ENCODE results near the gene SAA4. TPM values are rescaled to one million over a fixed set of nuclear protein-coding genes. Genes with fewer than 3 reads are reported as not detected.
"Not testable (repeated sequence)": the region's sequence is repeated elsewhere in the genome, so short reads cannot be mapped to it uniquely, and the experiment has no call there.

SAA4 gene
- total RNA-seq, 1 donor from 2014 or later = not detected

GRCh38 chr11:18253233-18253632 is 16.6 kb upstream of the SAA4 start:
- TF ChIP-seq CTCF (IDR thresholded peaks at IDR 0.05; ENCODE audit: insufficient read depth, low read length, poor library complexity, severe bottlenecking) = no peak
- Histone ChIP-seq H3K27me3 (ENCODE audit: control insufficient read depth, insufficient read depth, low read length) (no peaks in the 10 kb centered on the region), H3K4me3 (ENCODE audit: low read depth, low read length) (no peak overlapping the region), H3K36me3 (ENCODE audit: control insufficient read depth, insufficient read depth, low read length) (no peaks in the 10 kb centered on the region)
- DNase-seq (ENCODE audit: low read depth) = no peak

- no peaks in the 10 kb centered on the region for H3K27me3 ChIP-seq (ENCODE audit: control insufficient read depth, insufficient read depth, low read length)
- DNase-seq (ENCODE audit: low read depth) = peak; percentile 9
Observed at GRCh38 chr11:18248561-18248960, 12.0 kb upstream of the SAA4 start, which contains the start of gene SAA2. SAA2 (minus strand) TSS chr11:18248668; CDS start chr11:18248011, 657 bp downstream.

GRCh38 chr11:18247191-18247581 is 10.6 kb upstream of the SAA4 start:
- not testable (repeated sequence) for H3K27me3 ChIP-seq (ENCODE audit: control insufficient read depth, insufficient read depth, low read length); DNase-seq (ENCODE audit: low read depth); H3K36me3 ChIP-seq (ENCODE audit: control insufficient read depth, insufficient read depth, low read length); H3K4me3 ChIP-seq (ENCODE audit: low read depth, low read length)

More at GRCh38 chr11:18248561-18248960, 12.0 kb upstream of the SAA4 start, which contains the start of gene SAA2:
- Histone ChIP-seq H3K4me3 (ENCODE audit: low read depth, low read length) (no peak within 1 kb of the TSS), H3K36me3 (ENCODE audit: control insufficient read depth, insufficient read depth, low read length) (no peaks in the 10 kb centered on the region)
- TF ChIP-seq CTCF (IDR thresholded peaks at IDR 0.05; ENCODE audit: insufficient read depth, low read length, poor library complexity, severe bottlenecking) = no peak

- not testable (repeated sequence) for H3K36me3 ChIP-seq (ENCODE audit: control insufficient read depth, insufficient read depth, low read length); H3K27me3 ChIP-seq (ENCODE audit: control insufficient read depth, insufficient read depth, low read length); DNase-seq (ENCODE audit: low read depth); H3K4me3 ChIP-seq (ENCODE audit: low read depth, low read length)
Observed at GRCh38 chr11:18246379-18247190, 10.0 kb upstream of the SAA4 start.

GRCh38 chr11:18245396-18245795 is 8.8 kb upstream of the SAA4 start:
- H3K36me3 ChIP-seq (ENCODE audit: control insufficient read depth, insufficient read depth, low read length) = no peaks in the 10 kb centered on the region
- DNase-seq (ENCODE audit: low read depth) = no peak
- no peaks in the 10 kb centered on the region for H3K27me3 ChIP-seq (ENCODE audit: control insufficient read depth, insufficient read depth, low read length)
- no peak for TF ChIP-seq CTCF (IDR thresholded peaks at IDR 0.05; ENCODE audit: insufficient read depth, low read length, poor library complexity, severe bottlenecking)
- H3K4me3 ChIP-seq (ENCODE audit: low read depth, low read length) = no peak overlapping the region

GRCh38 chr11:18243783-18244362 is 7.3 kb upstream of the SAA4 start:
- no peaks in the 10 kb centered on the region for H3K27me3 ChIP-seq (ENCODE audit: control insufficient read depth, insufficient read depth, low read length)
- peak; percentile 26 for DNase-seq (ENCODE audit: low read depth)
- H3K36me3 ChIP-seq (ENCODE audit: control insufficient read depth, insufficient read depth, low read length) = no peaks in the 10 kb centered on the region
- peak; percentile 81 for TF ChIP-seq CTCF (IDR thresholded peaks at IDR 0.05; ENCODE audit: insufficient read depth, low read length, poor library complexity, severe bottlenecking)
- no peak overlapping the region for H3K4me3 ChIP-seq (ENCODE audit: low read depth, low read length)
